ENCODE results near the gene IARS2. TPM values are rescaled to one million over a fixed set of nuclear protein-coding genes. Genes with fewer than 3 reads are reported as not detected.

The IARS2 gene
- polyA plus RNA-seq, 3 donors: 11.8 to 42.6 (median 36.8) TPM

GRCh38 chr1:220137019-220137786 is 43.3 kb downstream of the IARS2 start:
- Histone ChIP-seq H3K9ac (ENCODE audit: insufficient read depth, low read length, poor library complexity, severe bottlenecking) (no peak overlapping the region), H3K9me3 (replicated peaks in 1 of 2; ENCODE audit: control insufficient read depth in 1 of 2, insufficient read depth in 1 of 2, low read length in 2 of 2) (no peaks in the 10 kb centered on the region), H3K4me2 (replicated peaks; ENCODE audit: extremely low read depth, low read length, poor library complexity, severe bottlenecking) (no peak overlapping the region), H3K27me3 (ENCODE audit: control insufficient read depth in 2 of 2, insufficient read depth in 2 of 2, low read length in 2 of 2) (no peaks in the 10 kb centered on the region), H3K79me2 (ENCODE audit: insufficient read depth, low read length) (no peaks in the 10 kb centered on the region), H3K4me3 (replicated peaks in 1 of 3; ENCODE audit: low read depth in 2 of 3, low read length in 3 of 3) (no peak overlapping the region), H2AFZ (ENCODE audit: insufficient read depth, low read depth, low read length, poor library complexity, severe bottlenecking) (no peak overlapping the region), H3K36me3 (replicated peaks in 1 of 2; ENCODE audit: control insufficient read depth in 1 of 2, insufficient read depth in 2 of 2, low read length in 2 of 2) (peaks cover 70 to 98% of the 10 kb centered on the region in 2 donors), H3K4me1 (ENCODE audit: control insufficient read depth in 1 of 2, insufficient read depth in 2 of 2, low read length in 2 of 2) (no peaks in the 10 kb centered on the region), H3K27ac (ENCODE audit: low read depth in 1 of 2, low read length in 2 of 2) (no peak overlapping the region), H4K20me1 (ENCODE audit: insufficient read depth, low read length) (no peaks in the 10 kb centered on the region)
- H3K27ac Mint-ChIP-seq: peak overlapping the region in 3 of 7 donors; percentile 2 to 50 (median 13)
- intact Hi-C loops (cut with micrococcal nuclease): no loop called here
- no peaks in the 10 kb centered on the region for H3K9me3 Mint-ChIP-seq
- no peak for TF ChIP-seq CTCF (IDR thresholded peaks at IDR 0.05)
- no peak overlapping the region for H3K4me3 Mint-ChIP-seq
- no peak for DNase-seq
- peaks cover 7% of the 10 kb centered on the region for H3K4me1 Mint-ChIP-seq
- peaks cover 0 to 1% (median 0%) of the 10 kb centered on the region in 3 donors for H3K27me3 Mint-ChIP-seq (ENCODE audit: low read depth in 3 of 3)
- 76% methylated on average over 4 of the region's 9 CpGs for WGBS (ENCODE audit: insufficient coverage)
- peaks cover 75 to 88% of the 10 kb centered on the region in 2 donors for H3K36me3 Mint-ChIP-seq

- TF ChIP-seq CTCF (IDR thresholded peaks at IDR 0.05): no peak
- Histone ChIP-seq H3K36me3 (replicated peaks in 1 of 2; ENCODE audit: control insufficient read depth in 1 of 2, insufficient read depth in 2 of 2, low read length in 2 of 2) (peaks cover 68 to 97% of the 10 kb centered on the region in 2 donors), H4K20me1 (ENCODE audit: insufficient read depth, low read length) (no peaks in the 10 kb centered on the region), H3K79me2 (ENCODE audit: insufficient read depth, low read length) (no peaks in the 10 kb centered on the region), H3K4me2 (replicated peaks; ENCODE audit: extremely low read depth, low read length, poor library complexity, severe bottlenecking) (no peak overlapping the region), H3K9me3 (replicated peaks in 1 of 2; ENCODE audit: control insufficient read depth in 1 of 2, insufficient read depth in 1 of 2, low read length in 2 of 2) (no peaks in the 10 kb centered on the region), H3K4me3 (replicated peaks in 1 of 3; ENCODE audit: low read depth in 2 of 3, low read length in 3 of 3) (no peak overlapping the region), H3K4me1 (ENCODE audit: control insufficient read depth in 1 of 2, insufficient read depth in 2 of 2, low read length in 2 of 2) (no peaks in the 10 kb centered on the region), H3K27me3 (ENCODE audit: control insufficient read depth in 2 of 2, insufficient read depth in 2 of 2, low read length in 2 of 2) (no peaks in the 10 kb centered on the region), H3K27ac (ENCODE audit: low read depth in 1 of 2, low read length in 2 of 2) (no peak overlapping the region), H3K9ac (ENCODE audit: insufficient read depth, low read length, poor library complexity, severe bottlenecking) (no peak overlapping the region), H2AFZ (ENCODE audit: insufficient read depth, low read depth, low read length, poor library complexity, severe bottlenecking) (no peak overlapping the region)
- no peak overlapping the region for H3K27ac Mint-ChIP-seq
- WGBS (ENCODE audit: insufficient coverage): 100% methylated on average over 1 of the region's 6 CpGs
- H3K36me3 Mint-ChIP-seq: peaks cover 67 to 81% of the 10 kb centered on the region in 2 donors
- H3K27me3 Mint-ChIP-seq (ENCODE audit: low read depth in 3 of 3): peaks cover 0 to 1% (median 0%) of the 10 kb centered on the region in 3 donors
- DNase-seq: no peak
- intact Hi-C loops (cut with micrococcal nuclease): no loop called here
- H3K4me1 Mint-ChIP-seq: peaks cover 7% of the 10 kb centered on the region
- no peak overlapping the region for H3K4me3 Mint-ChIP-seq
- H3K9me3 Mint-ChIP-seq: no peaks in the 10 kb centered on the region
Measured at GRCh38 chr1:220139966-220140365, 46.0 kb downstream of the IARS2 start.
